Upper lobe of right lung (tissue), 1 donor: ENCODE results near the gene DOK6. TPM values are rescaled to one million over a fixed set of nuclear protein-coding genes. Genes with fewer than 3 reads are reported as not detected.

Experiments used
- ATAC-seq: fragments of 200-7000 bp; cut with Tn5 transposase; one replicate; pipeline ENCODE4 v1.9.1; 2020; ENCODE audit warnings: mild to moderate bottlenecking, moderate library complexity
- DNase-seq: peaks from one replicate; pipeline ENCODE4 v3.0.0-alpha.2; 2020
- H3K27ac ChIP-seq: fragments of 200-600 bp; one replicate; pipeline ENCODE4 v1.8.0; 2022
- H3K27me3 ChIP-seq: fragments of 200-600 bp; one replicate; pipeline ENCODE4 v1.8.0; 2022; ENCODE audit warnings: mild to moderate bottlenecking
- H3K36me3 ChIP-seq: fragments of 200-600 bp; one replicate; pipeline ENCODE4 v1.8.0; 2022
- H3K4me1 ChIP-seq: fragments of 200-600 bp; one replicate; pipeline ENCODE4 v1.8.0; 2022
- H3K4me3 ChIP-seq: fragments of 200-600 bp; one replicate; pipeline ENCODE4 v1.8.0; 2022; ENCODE audit warnings: mild to moderate bottlenecking
- H3K9me3 ChIP-seq: fragments of 200-600 bp; one replicate; pipeline ENCODE4 v1.8.0; 2022
- CTCF ChIP-seq: fragments of 200-600 bp; IDR thresholded peaks from one replicate; pipeline ENCODE4 v1.8.0; 2022; ENCODE audit warnings: antibody characterized with exemption
- intact Hi-C: fragments of 100-400 bp; cut with DNase I; formaldehyde crosslinking; loops from one replicate; pipeline ENCODE4 v1.11.0; 2022
- total RNA-seq: library from RNA; stranded (reverse); fragmentation: NEBNext Ultra II Directional; extraction: Animal tissue kit (Norgen Biotek cat#: 25700); gene quantifications from one replicate; pipeline ENCODE4 v1.2.1, GENCODE V29; 2021
- donor health status: DM: no; HTN: yes; CAD: no; lungs with severe emphysema.

The DOK6 gene
- total RNA-seq, 1 donor from 2014 or later: 5.9 TPM

GRCh38 chr18:69774831-69775230 lies 374.1 kb downstream of the DOK6 start:
- Histone ChIP-seq H3K4me3 (no peak overlapping the region), H3K4me1 (no peaks in the 10 kb centered on the region), H3K27me3 (no peaks in the 10 kb centered on the region), H3K9me3 (no peaks in the 10 kb centered on the region), H3K36me3 (no peaks in the 10 kb centered on the region), H3K27ac (no peak overlapping the region)
- no peak for ATAC-seq
- intact Hi-C loops: no loop called here
- TF ChIP-seq CTCF: no peak
- DNase-seq: no peak

GRCh38 chr18:69777248-69777647 lies 376.6 kb downstream of the DOK6 start:
- no peak overlapping the region for H3K4me3 ChIP-seq
- intact Hi-C loops: no loop called here
- H3K36me3 ChIP-seq: no peaks in the 10 kb centered on the region
- no peak for TF ChIP-seq CTCF
- no peak overlapping the region for H3K27ac ChIP-seq
- DNase-seq (no peak), ATAC-seq (no peak)
- H3K4me1 ChIP-seq: no peaks in the 10 kb centered on the region
- no peaks in the 10 kb centered on the region for H3K27me3 ChIP-seq
- no peaks in the 10 kb centered on the region for H3K9me3 ChIP-seq

GRCh38 chr18:69778680-69779079 lies 378.0 kb downstream of the DOK6 start:
- no peak overlapping the region for H3K4me3 ChIP-seq
- no peaks in the 10 kb centered on the region for H3K27me3 ChIP-seq
- ATAC-seq (no peak), DNase-seq (no peak)
- H3K27ac ChIP-seq: no peak overlapping the region
- intact Hi-C loops: no loop called here
- H3K36me3 ChIP-seq: no peaks in the 10 kb centered on the region
- no peaks in the 10 kb centered on the region for H3K9me3 ChIP-seq
- no peaks in the 10 kb centered on the region for H3K4me1 ChIP-seq
- TF ChIP-seq CTCF: no peak

- H3K36me3 ChIP-seq: no peaks in the 10 kb centered on the region
- DNase-seq: no peak
- no peak for ATAC-seq
- TF ChIP-seq CTCF: no peak
- no peak overlapping the region for H3K4me3 ChIP-seq
- no peaks in the 10 kb centered on the region for H3K4me1 ChIP-seq
- no peaks in the 10 kb centered on the region for H3K9me3 ChIP-seq
- intact Hi-C loops: no loop called here
- H3K27me3 ChIP-seq: no peaks in the 10 kb centered on the region
- no peak overlapping the region for H3K27ac ChIP-seq
Measured at GRCh38 chr18:69780851-69781250, 380.2 kb downstream of the DOK6 start.

GRCh38 chr18:69784815-69785214 lies 384.1 kb downstream of the DOK6 start:
- H3K36me3 ChIP-seq: no peaks in the 10 kb centered on the region
- no peak for TF ChIP-seq CTCF
- no peaks in the 10 kb centered on the region for H3K9me3 ChIP-seq
- H3K4me1 ChIP-seq: no peaks in the 10 kb centered on the region
- H3K4me3 ChIP-seq: no peak overlapping the region
- no peaks in the 10 kb centered on the region for H3K27me3 ChIP-seq
- H3K27ac ChIP-seq: no peak overlapping the region
- intact Hi-C loops: no loop called here
- ATAC-seq (no peak), DNase-seq (no peak)

GRCh38 chr18:69785466-69785865 lies 384.8 kb downstream of the DOK6 start:
- Histone ChIP-seq H3K4me1 (no peaks in the 10 kb centered on the region), H3K36me3 (no peaks in the 10 kb centered on the region), H3K27me3 (no peaks in the 10 kb centered on the region), H3K4me3 (no peak overlapping the region), H3K27ac (no peak overlapping the region), H3K9me3 (no peaks in the 10 kb centered on the region)
- DNase-seq (no peak), ATAC-seq (no peak)
- TF ChIP-seq CTCF: no peak
- intact Hi-C loops: no loop called here
